ENCODE data around the gene RPL28. TPM values are rescaled to one million over a fixed set of nuclear protein-coding genes. Genes with fewer than 3 reads are reported as not detected.

RPL28 gene
- total and polyA plus RNA-seq, 2 of the 4 experiments (the other 2 are of a cell fraction): 386 to 1,693 TPM

- CTCF ChIA-PET: interaction anchor here (0.5 kb wide), 1 partner anchor 9 kb away, joined by 5 read pairs; no protein-coding TSS in a partner anchor
Measured at GRCh38 chr19:55347442-55348009, 38.2 kb upstream of the RPL28 start.

More at GRCh38 chr19:55347442-55348009, 38.2 kb upstream of the RPL28 start:
- H3K18ac ChIP-seq (ENCODE audit: low read depth, low read length): no peak overlapping the region
- H3K4me3 ChIP-seq (ENCODE audit: insufficient read depth, low read depth, low read length): no peak overlapping the region
- WGBS, 2 experiments (ENCODE audit: extremely low coverage in 2 of 2, insufficient read length in 1 of 2): 100% methylated on average over 2 of the region's 10 CpGs; no CpG with 5 or more reads in 1 of the 2 experiments
- no peak overlapping the region for H2BK20ac ChIP-seq (ENCODE audit: low read depth, low read length)
- dilution Hi-C loops (cut with HindIII; ENCODE audit: low sequenced_read_pairs, unreplicated experiment): no loop called here
- BruUV-seq (replicated peaks): no TSS peak
- no peak overlapping the region for H3K4ac ChIP-seq (ENCODE audit: low read depth, low read length)
- H4K8ac ChIP-seq (ENCODE audit: low read depth in 2 of 2, low read length in 2 of 2): no peak overlapping the region
- no peak overlapping the region for H2AK5ac ChIP-seq (ENCODE audit: low read depth, low read length)
- H3K9ac ChIP-seq (ENCODE audit: low read depth, low read length): no peak overlapping the region
- ATAC-seq (ENCODE audit: low read depth): no peak
- H4K5ac ChIP-seq (ENCODE audit: low read depth, low read length): no peak overlapping the region
- H3K56ac ChIP-seq (ENCODE audit: extremely low read depth, insufficient read depth, low read length): no peak overlapping the region
- H3K4me2 ChIP-seq (ENCODE audit: low read depth, low read length): no peak overlapping the region
- no peak overlapping the region for H3K14ac ChIP-seq (replicated peaks; ENCODE audit: low read depth, low read length)
- no peak overlapping the region for H2BK15ac ChIP-seq (ENCODE audit: low read depth, low read length)
- H3K79me1 ChIP-seq (ENCODE audit: low read depth in 1 of 2, low read length in 2 of 2): no peaks in the 10 kb centered on the region
- H3K9me1 ChIP-seq (ENCODE audit: insufficient read depth, low read length): no peaks in the 10 kb centered on the region
- TF ChIP-seq USF2 (IDR thresholded peaks at IDR 0.05; ENCODE audit: low read depth, low read length) (no peak), POLR2A (IDR thresholded peaks at IDR 0.05; ENCODE audit: low read depth, low read length) (no peak), CTCF (conservative IDR thresholded peaks at IDR 0.05; ENCODE audit: low read depth, low read length) (no peak), BHLHE40 (IDR thresholded peaks at IDR 0.05; ENCODE audit: low read depth, low read length) (no peak), SMC3 (IDR thresholded peaks at IDR 0.05; ENCODE audit: low read depth, low read length) (no peak), FOS (IDR thresholded peaks at IDR 0.05; ENCODE audit: low read depth, low read length) (no peak), RFX5 (IDR thresholded peaks at IDR 0.05; ENCODE audit: low read depth, low read length) (no peak), RCOR1 (IDR thresholded peaks at IDR 0.05; ENCODE audit: insufficient replicate concordance, low read length) (no peak), ELK1 (IDR thresholded peaks at IDR 0.05; ENCODE audit: borderline replicate concordance, low read depth, low read length) (no peak)
- H3K27ac ChIP-seq (ENCODE audit: insufficient read depth, low read length): no peak overlapping the region
- no peaks in the 10 kb centered on the region; the same call in 1 of the 2 replicates for H4K20me1 ChIP-seq (ENCODE audit: insufficient read depth, low read length)
- H3K23ac ChIP-seq (ENCODE audit: low read depth, low read length): no peak overlapping the region
- H3K4me1 ChIP-seq (ENCODE audit: control insufficient read depth, insufficient read depth, low read length): peaks cover 3% of the 10 kb centered on the region; the same call in 1 of the 2 replicates
- peaks cover 16% of the 10 kb centered on the region; the same call in 1 of the 2 replicates for H3K36me3 ChIP-seq (ENCODE audit: control insufficient read depth, insufficient read depth, low read length)
- H2BK120ac ChIP-seq (ENCODE audit: low read depth, low read length): no peak overlapping the region
- in situ Hi-C loops (cut with MboI; ENCODE audit: low sequenced_read_pairs): no loop called here
- no peaks in the 10 kb centered on the region for H3K9me3 ChIP-seq (ENCODE audit: control insufficient read depth, insufficient read depth, low read length)
- no peak overlapping the region for H4K91ac ChIP-seq (ENCODE audit: insufficient read depth, low read depth, low read length)
- DNase-seq: no peak
- POLR2A ChIA-PET (ENCODE audit: unreplicated experiment): no interaction called here
- intact Hi-C loops (cut with micrococcal nuclease): no loop called here
- H2AFZ ChIP-seq (replicated peaks; ENCODE audit: low read length, poor library complexity): no peak overlapping the region
- H2BK5ac ChIP-seq (ENCODE audit: low read depth, low read length, poor library complexity, severe bottlenecking): no peak overlapping the region
- H3K27me3 ChIP-seq (ENCODE audit: control insufficient read depth, insufficient read depth, low read length): peaks cover 11% of the 10 kb centered on the region
- no peak overlapping the region for H2AK9ac ChIP-seq (replicated peaks; ENCODE audit: low read depth, low read length, poor library complexity)

All from IMR-90 (cell line).